HG03520 (cell line): ENCODE measurements around the gene SERPINB6.
"Not testable (repeated sequence)": the region's sequence is repeated elsewhere in the genome, so short reads cannot be mapped to it uniquely, and the experiment has no call there.

Experiments used
- ATAC-seq: cut with Tn5 transposase; IDR thresholded peaks from one replicate; pipeline ENCODE4 v1.9.1; 2021; ENCODE audit warnings: mild to moderate bottlenecking, moderate library complexity; ENCODE audit not compliant: unreplicated experiment

Gene SERPINB6

GRCh38 chr6:2999618-3000557 lies 28.5 kb upstream of the SERPINB6 start, which contains the start of gene NQO2:
NQO2 (plus strand) TSS chr6:2999894; CDS start chr6:3006553, 6,659 bp downstream.
- peak; percentile 51 for ATAC-seq

- no peak for ATAC-seq
Observed at GRCh38 chr6:2998998-2999617, 27.7 kb upstream of the SERPINB6 start.

- ATAC-seq, result not testable (repeated sequence)
Observed at GRCh38 chr6:2998249-2998997, 27.1 kb upstream of the SERPINB6 start.

GRCh38 chr6:2993755-2994317 lies 22.5 kb upstream of the SERPINB6 start:
- no peak for ATAC-seq

GRCh38 chr6:2992330-2992979 lies 21.1 kb upstream of the SERPINB6 start:
- ATAC-seq, result no peak

- no peak for ATAC-seq
Observed at GRCh38 chr6:2990932-2991506, 19.7 kb upstream of the SERPINB6 start.

GRCh38 chr6:2990248-2990931 lies 19.0 kb upstream of the SERPINB6 start:
- ATAC-seq, result no peak

- peak; percentile 66 for ATAC-seq
Observed at GRCh38 chr6:2989332-2990247, 18.2 kb upstream of the SERPINB6 start.

GRCh38 chr6:2988426-2989331 lies 17.3 kb upstream of the SERPINB6 start:
- peak; percentile 51 for ATAC-seq

GRCh38 chr6:2988094-2988425 lies 16.7 kb upstream of the SERPINB6 start:
- no peak for ATAC-seq

GRCh38 chr6:2986722-2987221 lies 15.4 kb upstream of the SERPINB6 start:
- ATAC-seq, result no peak

GRCh38 chr6:2984738-2985406 lies 13.5 kb upstream of the SERPINB6 start:
- no peak for ATAC-seq

GRCh38 chr6:2982426-2983117 lies 11.2 kb upstream of the SERPINB6 start:
- ATAC-seq, result no peak

GRCh38 chr6:2980465-2980855 lies 9.1 kb upstream of the SERPINB6 start:
- ATAC-seq, result no peak

GRCh38 chr6:2979819-2980464 lies 8.6 kb upstream of the SERPINB6 start:
- no peak for ATAC-seq

- no peak for ATAC-seq
Observed at GRCh38 chr6:2978923-2979322, 7.6 kb upstream of the SERPINB6 start.
